ENCODE results near the gene SPAG17.

Gene SPAG17

DNA sequence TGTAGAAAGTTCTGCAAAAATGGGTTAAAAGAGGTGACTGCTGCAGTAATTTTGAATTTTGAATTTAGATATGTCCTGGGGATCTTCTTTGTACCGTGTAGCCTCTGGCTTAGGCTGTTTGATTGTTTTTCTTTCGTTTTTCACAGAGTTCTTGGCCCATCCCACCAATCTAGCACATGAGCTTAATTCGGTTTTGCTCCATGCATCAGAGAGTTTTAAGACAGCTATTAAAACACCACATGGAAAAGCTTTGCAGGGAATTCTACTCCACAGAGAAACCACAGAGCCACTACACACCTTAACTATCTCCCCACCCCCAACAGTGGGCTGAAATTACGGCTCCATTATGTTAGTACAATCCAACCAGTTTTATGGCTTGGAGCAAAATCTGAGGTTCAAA is 25.5 kb downstream of the SPAG17 start:
- no peak for DNase-seq

DNA sequence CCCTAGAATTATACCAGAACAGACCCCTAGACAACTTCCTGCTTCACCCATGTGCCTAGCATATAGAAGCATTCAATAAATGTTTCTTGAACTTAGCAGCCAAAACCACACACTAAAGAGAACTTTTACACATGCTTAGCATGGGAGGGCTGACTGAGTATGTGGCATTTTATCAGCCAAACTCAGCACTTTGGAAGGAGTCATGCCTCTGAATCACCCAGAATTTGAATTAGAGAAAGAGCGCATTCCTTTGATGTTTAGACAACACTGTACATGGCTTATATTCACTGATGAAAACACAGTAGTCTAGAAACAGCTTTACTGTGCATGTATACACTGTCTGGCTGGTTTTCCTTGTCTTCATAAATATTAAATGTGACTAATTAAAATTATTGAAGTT is 26.1 kb downstream of the SPAG17 start:
- no peak for DNase-seq

DNA sequence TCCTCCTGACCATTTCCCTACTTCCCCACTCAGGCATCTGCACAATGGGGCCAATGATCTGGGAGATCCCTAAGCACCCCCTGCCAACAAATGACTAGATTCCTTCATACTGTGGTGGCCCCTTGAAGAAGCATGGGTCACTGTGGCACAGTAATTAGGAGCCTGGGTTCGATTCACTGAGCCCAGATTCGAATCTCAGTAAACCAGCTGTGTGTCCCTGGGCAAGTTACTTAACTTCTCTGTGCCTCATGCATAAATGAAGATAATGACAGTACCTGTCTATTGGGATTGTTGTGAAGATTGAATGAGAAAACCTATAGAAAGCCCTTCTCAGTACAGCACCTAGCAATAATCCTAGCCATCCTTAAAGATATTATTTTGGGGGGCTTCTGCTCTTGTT is 27.5 kb downstream of the SPAG17 start:
- DNase-seq, result no peak

DNA sequence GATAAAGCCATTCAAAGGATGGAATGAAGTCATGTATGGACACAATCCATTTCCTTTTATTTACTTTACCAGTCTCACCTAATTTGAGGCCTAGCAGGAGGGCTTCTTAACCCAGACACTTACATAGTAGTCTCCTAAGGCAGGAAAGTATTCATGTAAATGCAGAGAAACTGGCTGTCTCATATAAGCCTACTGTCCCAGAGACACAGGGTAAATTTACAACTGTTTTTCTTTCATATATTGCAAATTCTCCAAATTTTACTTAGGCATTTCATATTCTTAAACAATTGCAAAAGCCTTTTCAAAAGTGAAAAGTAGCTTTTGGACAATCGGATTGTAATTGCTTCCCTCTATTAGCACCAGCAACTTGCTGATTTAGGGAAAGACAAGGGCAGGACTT is 29.9 kb downstream of the SPAG17 start:
- DNase-seq, result no peak

DNA sequence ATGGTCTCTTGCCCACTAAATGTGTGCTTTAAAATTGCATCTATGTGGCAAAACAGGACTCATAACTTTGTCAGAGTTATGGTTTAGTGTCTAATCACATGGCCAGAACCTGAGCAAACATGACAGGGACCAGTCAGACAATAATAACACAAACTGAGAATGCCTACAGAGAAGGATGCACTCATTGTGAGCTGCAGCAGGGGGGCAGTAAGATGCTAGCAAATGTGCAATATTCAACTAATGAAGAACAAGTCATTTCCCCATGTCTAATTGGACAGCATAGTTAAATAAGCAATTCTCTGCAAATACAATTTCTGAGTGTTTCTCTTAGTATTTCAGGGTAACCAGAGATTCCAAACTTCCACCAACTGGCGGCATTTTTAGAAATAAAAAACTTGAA is 30.8 kb downstream of the SPAG17 start:
- no peak for DNase-seq

DNA sequence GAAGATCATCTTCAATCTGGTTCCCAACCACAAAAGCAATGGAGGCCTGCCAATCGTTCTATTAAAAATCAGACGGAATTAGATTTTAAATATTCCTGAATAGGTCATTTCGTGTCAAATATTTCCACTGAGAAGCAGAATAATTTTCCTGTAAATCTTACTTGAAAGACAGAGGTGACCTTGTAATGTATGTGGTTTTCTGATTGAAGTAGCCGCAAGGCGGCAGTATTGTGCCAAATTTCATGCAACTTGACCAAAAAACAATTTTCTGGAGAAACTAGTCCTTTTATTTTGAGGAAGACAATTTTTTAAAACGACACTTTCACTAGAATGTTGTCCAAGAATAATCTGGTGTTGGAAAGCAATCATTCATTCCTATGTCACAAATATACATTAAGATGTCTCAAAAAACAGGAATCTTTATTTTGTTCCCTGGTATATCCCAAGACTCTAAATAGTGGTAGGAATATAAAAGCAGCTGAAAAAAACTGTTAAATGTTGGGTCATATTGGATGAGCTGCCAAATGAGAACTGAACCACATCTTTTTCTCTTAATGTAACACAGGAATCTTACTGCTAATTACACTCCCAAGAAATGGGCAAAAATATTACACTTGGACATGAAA is 33.6 kb downstream of the SPAG17 start:
- DNase-seq, result peak in 1 of 5 donors; percentile 37

DNA sequence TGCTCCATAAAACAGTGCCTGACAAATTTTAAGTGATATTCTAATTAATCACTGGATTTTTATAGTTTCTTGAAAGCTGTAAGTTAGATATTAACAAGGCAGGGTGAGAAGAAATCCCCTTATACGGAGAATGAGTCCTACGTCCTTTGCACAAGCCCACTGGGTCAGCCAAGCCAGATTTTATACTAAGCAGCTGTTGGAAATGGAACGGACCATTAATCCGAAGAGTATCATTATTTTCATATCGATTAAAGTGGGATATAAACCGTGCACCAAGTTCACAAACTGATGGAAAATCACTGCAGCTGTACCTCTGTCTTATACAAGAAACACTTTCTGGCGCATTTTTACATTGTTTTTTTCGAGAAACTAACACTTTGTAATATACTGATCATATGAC is 35.2 kb downstream of the SPAG17 start:
- DNase-seq, result no peak

DNA sequence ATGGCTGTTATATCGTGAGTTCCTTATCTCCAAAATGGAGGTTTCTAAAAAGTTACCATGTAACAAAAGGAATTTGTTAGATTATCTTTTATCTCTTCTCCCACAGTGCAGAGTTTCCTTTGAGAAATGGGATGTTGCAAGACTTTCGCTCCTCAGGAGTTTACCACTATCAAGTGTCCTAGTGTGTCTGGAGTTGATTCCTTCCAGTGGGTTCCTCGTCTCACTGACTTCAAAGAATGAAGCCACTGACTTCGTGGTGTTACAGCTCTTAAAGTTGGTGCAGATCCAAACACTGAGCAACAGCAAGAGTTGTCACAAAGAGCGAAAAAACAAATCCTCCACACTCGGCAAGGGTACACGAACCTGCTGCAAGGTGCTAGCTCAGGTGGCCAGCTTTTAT is 37.0 kb downstream of the SPAG17 start:
- DNase-seq, result no peak

DNA sequence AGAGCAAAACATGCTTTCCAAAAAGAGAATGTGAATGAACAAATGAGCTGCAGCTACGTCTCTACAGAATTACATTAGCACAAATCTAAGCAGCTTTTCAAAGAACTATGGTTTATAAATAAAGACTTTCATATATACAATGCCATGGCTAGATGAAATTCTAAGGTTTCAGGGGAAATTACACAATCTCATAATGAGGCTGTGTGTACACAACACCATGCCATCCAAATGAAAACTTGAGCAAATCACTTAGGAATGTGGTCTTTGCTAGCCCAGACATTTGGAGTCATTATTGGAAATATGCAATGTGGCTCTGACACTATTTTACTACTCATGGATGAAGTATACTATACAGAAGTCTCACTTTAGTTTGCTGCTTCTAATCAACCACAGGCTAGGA is 37.5 kb downstream of the SPAG17 start:
- DNase-seq, result no peak

DNA sequence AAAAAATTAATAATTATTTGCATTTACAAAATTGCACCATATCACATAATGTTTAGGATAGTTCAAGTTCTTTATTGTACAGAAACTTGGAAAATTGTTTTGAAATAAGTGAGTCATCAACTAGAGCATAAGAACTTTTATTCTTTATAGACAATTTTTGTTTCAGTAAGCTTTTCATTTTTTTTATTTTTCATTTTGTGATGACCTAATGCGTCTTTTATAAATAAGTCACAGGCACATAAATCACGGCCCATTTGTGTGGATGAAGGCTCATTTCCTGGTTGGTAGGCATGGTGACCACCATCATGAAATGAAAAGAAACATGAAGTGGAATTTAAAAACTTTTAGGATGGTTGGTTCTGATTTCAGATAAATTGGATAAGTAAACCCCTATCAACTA is 39.3 kb downstream of the SPAG17 start:
- no peak for DNase-seq

DNA sequence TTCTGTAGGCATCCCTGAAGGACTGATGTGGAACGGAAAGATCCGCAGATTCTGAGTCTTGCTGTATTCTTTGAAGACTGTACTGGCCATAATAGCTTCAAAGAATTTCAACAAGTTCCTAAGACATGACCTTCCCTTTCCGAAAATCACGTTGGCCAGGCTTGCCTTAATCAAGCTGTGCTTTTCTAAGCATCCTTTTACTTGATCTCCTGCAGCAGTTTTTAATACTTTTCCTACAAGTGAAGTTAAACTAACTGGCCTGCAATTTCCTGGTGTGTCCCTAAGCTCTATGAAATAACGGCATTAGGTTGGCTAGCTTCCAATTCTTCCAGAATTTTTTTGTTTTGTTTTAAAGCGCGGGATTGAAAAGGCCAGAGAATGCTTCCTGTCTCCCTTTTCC is 40.3 kb downstream of the SPAG17 start:
- no peak for DNase-seq

DNA sequence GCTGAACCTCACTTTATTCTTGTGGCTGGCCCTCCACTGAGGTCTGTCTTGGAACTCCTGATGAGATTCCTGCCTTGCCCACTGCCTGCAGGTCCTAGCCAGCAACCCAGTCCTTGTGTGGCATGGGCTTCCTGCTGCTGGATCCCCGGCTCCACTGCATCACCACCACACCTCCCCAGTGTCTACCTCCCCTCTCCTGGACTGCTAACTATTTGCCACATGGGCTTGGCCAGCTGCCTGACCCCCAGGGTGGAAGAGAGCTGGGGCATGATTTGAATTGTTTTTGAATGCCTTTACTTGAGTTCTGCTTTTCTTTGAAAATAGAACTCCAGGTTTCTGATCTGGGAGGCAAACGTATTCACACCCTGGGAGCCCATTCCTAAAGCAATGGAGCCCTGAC is 41.2 kb downstream of the SPAG17 start:
- no peak for DNase-seq

DNA sequence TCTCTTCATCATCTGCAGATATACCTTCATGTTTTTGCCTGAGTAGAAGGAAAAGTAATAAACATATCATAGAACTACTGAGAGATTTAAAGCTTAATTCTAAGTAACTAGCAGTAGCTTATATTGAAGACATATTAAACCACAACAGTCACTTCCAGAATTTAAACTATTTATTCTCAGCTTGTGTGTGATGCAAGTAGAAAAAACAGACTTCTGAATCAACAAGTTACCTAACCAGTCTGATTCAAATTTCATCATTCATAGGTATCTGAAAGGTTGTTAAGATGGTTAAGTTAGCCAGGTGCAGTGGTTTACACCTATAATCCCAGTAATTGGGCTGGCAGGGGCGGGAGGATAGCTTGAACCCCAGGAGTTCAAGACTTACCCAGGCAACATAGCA is 41.9 kb downstream of the SPAG17 start:
- no peak for DNase-seq

DNA sequence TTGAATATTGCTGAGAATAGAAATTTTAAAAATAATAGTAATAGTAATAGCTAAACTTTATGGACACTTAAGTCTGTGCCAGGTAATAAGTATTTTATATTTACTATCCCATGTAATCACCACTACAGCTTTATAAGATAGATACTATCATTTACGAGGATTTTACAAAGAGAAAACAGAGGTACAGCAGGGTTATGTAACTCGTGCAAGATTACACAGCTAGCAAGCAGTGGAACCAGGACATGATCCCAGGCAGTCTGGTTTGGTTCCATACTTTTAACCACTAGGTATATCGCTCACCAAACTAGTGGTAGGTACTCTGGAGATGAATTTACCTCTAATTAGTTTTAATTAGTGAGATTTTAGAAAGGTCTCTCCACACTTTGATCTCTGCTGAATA is 42.5 kb downstream of the SPAG17 start:
- DNase-seq, result no peak

DNA sequence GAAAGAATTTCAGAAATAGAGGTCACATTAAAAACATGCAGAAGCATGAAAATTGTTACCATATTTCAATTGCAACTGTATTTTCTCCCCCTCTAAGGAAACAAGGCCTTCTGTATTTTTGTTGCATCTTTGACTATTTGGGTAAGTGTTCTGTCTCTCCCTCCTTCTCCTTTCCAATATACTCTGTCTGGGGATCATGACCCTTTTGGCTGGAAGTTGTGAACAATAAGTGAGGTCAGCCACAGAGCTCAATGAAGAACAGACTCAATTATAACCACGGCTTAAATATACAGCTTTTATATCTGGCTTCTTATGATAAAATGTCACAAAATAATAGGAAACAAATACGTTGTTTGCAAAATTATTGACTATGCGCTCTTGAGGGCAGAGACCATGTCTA is 47.1 kb downstream of the SPAG17 start:
- DNase-seq, result no peak

DNA sequence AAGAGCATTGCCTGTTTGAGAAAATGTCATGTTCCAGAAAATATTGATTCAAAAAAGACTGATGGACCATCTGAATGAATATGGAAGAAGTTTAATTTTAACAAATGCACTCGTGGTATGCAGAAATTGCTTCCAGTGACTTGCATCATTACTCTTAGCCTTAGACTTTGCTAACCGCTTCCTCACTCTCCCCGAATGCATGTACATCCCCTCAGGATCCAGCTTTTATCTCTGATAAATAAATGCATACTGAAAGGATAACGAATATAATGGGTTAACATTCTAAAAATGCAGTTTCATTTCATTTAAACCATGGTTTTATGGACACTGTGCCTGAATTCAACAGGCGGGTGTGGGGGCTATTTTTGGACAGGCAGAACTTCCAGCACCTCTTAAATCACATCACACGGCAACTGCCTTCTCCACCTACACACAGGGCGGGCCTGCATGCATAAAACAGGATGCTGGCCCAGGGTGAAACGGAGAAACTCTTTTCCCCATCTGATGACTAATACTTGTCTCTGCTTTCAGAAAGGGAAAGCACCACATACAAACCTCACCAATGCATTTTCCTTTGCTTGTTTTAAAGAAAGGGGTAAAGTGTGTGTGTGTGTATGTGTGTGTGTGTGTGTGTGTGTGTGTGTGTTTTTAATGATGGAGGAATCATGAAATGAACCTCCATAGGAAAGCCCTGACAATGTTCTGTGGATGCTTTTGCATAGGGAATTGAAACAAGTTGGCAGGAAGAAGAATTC is 48.7 kb downstream of the SPAG17 start:
- peak in 1 of 5 donors; percentile 51 for DNase-seq

DNA sequence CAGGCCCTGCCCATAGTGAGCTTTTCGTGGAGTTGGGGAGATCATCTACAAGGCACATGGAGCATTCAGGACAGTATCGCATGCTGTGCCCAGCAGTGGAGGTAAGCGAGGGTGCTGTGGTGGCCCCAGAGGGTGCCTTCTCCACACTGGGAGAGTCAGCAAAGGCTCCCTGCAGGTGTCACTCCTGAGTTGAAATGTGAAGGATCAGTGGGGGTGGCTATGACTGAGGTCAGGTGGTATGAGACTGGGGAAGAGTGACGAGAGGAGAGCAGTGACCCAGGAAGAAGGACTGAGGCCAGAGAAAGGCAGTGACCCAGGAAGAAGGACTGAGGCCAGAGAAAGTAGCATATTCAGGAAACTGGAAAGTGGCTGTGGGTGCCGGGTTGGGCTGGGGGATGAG is 53.0 kb downstream of the SPAG17 start:
- DNase-seq, result no peak

DNA sequence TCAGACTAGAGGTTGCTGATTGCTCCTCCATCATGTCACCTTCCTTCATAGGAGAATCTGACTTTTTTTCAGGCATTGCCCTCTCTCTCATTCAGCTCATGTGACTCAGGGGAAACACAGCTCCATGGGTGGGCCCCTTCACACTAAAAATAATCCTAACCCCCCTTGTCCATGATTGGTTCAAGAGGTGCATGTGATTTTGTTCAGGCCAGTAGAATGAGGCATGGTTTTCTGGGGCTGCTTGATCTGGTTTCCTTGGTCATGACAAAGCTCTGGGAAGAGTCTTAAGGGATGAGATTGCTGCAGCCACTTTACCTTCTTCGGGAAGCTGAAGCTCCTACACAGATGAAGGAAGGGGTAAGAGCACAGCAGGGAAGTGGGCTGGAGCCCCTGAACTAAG is 56.3 kb downstream of the SPAG17 start:
- DNase-seq, result no peak

DNA sequence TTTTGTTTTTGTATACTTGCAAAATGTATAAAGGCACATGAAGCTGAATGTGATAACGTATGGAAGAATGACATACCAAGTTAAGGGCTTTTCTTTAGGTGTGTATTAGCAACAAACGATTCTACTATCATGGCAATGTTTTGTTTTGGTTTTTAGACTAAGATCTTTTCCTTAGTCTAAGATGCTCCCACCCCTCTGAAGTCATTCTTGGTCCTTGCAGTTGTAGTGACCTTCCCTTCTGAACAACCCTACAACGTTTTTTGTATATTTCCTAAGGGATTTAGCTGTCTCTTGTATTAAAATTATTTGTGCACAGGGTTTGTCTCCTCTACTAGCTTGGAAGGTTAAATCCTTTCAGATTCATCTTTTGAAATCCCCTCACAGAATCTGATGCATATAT is 61.0 kb downstream of the SPAG17 start:
- DNase-seq, result no peak

DNA sequence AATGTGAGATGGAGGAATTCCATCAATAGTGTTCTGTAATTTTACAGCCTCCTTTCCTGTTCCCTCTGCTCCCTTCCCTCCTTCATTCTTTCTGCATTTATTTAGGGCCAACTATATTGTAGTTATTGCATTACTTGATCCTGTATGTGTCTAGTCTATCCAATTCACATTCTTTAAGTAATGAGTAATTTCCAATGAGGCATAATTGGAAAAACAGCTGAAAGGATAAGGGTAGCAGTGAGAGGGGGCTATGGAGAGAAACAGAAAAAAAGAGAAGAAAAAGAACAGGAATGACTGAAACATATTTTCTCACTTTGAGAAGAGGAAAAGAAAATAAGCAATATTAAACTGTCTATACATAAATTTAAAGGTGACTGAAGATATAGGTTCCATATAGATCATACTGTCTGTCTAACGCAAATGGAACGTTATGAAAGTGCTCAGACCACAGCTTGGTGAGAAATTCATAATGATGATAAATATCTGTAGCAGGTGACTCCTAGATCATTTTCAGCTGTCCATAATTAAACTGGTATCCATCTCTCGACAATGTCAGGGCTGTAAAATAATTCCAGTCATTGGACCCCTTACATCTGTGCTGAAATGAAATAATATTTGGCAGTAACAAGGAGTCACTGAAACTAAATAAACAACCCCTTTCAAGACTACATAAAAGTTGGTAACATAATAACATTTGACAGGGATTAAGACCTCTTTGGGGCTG is 61.8 kb downstream of the SPAG17 start:
- no peak for DNase-seq

DNA sequence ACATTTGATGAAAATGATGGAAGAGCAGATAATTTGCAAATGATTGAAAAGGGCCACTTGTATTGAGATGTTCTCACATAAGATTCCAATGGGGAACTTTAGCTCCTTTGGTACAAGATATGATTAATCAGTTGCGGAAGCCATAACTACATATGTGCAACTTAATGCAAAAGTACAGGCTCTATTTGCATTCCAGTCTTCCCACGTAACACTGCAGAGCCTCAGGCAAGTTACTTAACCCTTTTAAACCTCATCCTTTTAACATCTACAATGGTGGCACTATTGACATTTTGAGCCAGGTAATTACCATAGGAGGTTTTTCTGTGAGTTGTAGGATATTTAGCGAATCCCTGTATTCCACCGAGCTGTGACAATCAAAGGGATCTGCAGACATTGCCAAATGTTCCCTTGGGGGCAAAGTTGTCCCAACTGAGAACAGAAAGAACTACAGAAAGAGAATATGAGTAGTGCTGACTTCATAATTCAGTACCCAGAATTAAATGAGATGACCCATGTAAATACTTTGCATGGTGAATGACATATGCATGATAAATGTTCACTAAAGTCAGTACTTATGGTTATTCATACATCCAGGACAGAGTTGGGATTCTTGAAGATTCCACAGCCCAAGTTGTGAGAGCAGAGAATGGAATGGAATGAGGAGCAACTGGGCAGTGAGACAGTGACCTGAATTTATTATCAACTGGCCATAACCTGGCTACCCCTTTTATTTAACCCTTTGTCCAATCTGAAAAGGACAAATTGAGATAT is 62.6 kb downstream of the SPAG17 start:
- DNase-seq, result no peak

DNA sequence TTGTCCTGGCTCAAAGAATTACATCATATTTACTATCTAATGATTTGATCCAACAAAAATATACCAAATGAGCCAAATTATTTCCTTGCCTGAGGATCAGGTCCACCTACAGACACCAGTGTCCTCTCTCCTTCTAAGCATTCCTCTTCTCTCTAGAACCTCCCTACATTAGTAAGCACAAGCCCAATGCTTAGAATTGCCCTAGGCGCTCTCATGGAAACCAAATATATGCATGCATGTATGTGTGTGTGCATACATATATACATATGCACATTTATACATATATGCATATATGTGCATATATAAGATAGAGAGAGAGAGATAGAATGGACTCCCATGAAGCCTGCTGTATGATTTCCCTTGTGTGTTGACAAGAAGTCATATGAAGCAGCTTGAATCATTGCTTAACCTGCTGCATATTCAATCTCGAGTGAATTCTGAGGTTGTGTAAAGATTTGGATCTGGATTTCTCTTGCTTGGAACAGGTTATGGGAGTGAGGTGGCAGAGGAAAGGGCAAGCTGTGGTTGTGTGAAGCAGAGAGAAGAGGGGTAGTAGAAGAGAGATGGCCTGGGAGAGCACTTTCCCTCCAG is 66.1 kb downstream of the SPAG17 start:
- no peak for DNase-seq

DNA sequence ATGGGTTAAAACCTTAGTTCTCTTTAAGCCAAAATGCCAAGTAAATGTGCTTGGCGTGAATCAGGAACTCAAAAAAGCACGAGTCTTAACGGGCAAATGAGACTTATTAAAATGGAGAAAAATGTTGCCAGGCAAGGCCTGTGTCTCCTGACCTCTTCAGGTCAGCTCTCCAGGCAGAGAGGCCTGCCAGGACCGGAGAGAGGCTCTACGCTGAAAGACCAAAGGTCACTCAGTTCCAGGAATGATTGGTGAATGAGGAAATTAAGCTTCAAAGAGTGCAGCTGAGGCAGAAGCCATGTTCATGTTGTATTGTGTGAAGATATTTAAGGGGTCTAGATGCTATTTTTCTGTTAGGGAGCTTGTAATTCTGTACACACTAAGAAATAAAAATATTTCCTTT is 66.6 kb downstream of the SPAG17 start:
- DNase-seq, result no peak
